HEK293 (cell line): Measurements from ENCODE around the gene SAMD11.

Experiments
- CTCF ChIA-PET: fragments of 350-600 bp; formaldehyde crosslinking; extraction: SDS; loops from one replicate; lab custom pipeline; 2021; ENCODE audit warnings: antibody characterized with exemption; lab: Yijun Ruan, JAX
- POLR2A ChIA-PET: fragments of 300-600 bp; formaldehyde crosslinking; extraction: SDS; loops from one replicate; lab custom pipeline; 2020; ENCODE audit warnings: antibody characterized with exemption, inconsistent platforms; lab: Yijun Ruan, JAX
- H3K27ac ChIP-seq: fragments of 200-500 bp; sonication (Bioruptor generic); 2 replicates; pipeline ENCODE4 v1.5.1; 2014; ENCODE audit warnings: low read depth, low read length, control low read depth, inconsistent platforms; ENCODE audit errors: extremely low read depth
- H3K36me3 ChIP-seq, 2 experiments: fragments of 200-500 bp in 1 of 2; sonication (Bioruptor generic) in 1 of 2; 1 replicate in 1 of 2; 2 replicates in 1 of 2; pipeline ENCODE4 v1.5.1; 2014 to 2017; ENCODE audit warnings: inconsistent platforms in 2 of 2, low read length in 2 of 2; ENCODE audit not compliant: control insufficient read depth in 2 of 2, insufficient read depth in 1 of 2
- H3K4me1 ChIP-seq: fragments of 200-500 bp; sonication (Bioruptor generic); 2 replicates; pipeline ENCODE4 v1.5.1; 2014; ENCODE audit warnings: mild to moderate bottlenecking, low read length, inconsistent platforms; ENCODE audit not compliant: control insufficient read depth, insufficient read depth
- H3K4me3 ChIP-seq: 2 replicates; pipeline ENCODE4 v1.5.1; 2011; ENCODE audit warnings: low read depth, mild to moderate bottlenecking, control low read depth, low read length, moderate library complexity
- H3K9me3 ChIP-seq: fragments of 200-500 bp; sonication (Bioruptor generic); 2 replicates; pipeline ENCODE4 v1.5.1; 2014; ENCODE audit warnings: low read depth, low read length, inconsistent platforms; ENCODE audit not compliant: control insufficient read depth, insufficient read depth
- BCL11B ChIP-seq: fragments of 450-650 bp; formaldehyde crosslinking; IDR thresholded peaks from 2 replicates; pipeline ENCODE4 v1.5.1; 2016; ENCODE audit warnings: low read depth, missing biosample characterization, missing genetic modification characterization
- CTCF ChIP-seq: fragments of 450-650 bp; formaldehyde crosslinking; IDR thresholded peaks from 2 replicates; pipeline ENCODE4 v1.5.1; 2016; ENCODE audit warnings: missing biosample characterization, missing genetic modification characterization
- EGR2 ChIP-seq: fragments of 450-650 bp; formaldehyde crosslinking; IDR thresholded peaks from 2 replicates; pipeline ENCODE4 v1.5.1; 2016; ENCODE audit warnings: low read depth, missing biosample characterization, missing genetic modification characterization
- IKZF3 ChIP-seq: fragments of 450-650 bp; IDR thresholded peaks from 2 replicates; pipeline ENCODE4 v1.5.0; 2018; ENCODE audit warnings: missing biosample characterization, mild to moderate bottlenecking, missing genetic modification characterization, moderate library complexity
- KLF10 ChIP-seq: fragments of 450-650 bp; IDR thresholded peaks from 2 replicates; pipeline ENCODE4 v1.5.1; 2018; ENCODE audit warnings: missing biosample characterization, mild to moderate bottlenecking, missing genetic modification characterization
- KLF7 ChIP-seq: fragments of 450-650 bp; formaldehyde crosslinking; IDR thresholded peaks from 2 replicates; pipeline ENCODE4 v1.5.1; 2016; ENCODE audit warnings: missing biosample characterization, missing genetic modification characterization, borderline replicate concordance
- KLF9 ChIP-seq: fragments of 450-650 bp; formaldehyde crosslinking; IDR thresholded peaks from 2 replicates; pipeline ENCODE4 v1.5.1; 2016; ENCODE audit warnings: missing biosample characterization, missing genetic modification characterization, low read depth
- OVOL3 ChIP-seq: fragments of 450-650 bp; formaldehyde crosslinking; IDR thresholded peaks from 2 replicates; pipeline ENCODE4 v1.5.1; 2016; ENCODE audit warnings: missing biosample characterization, missing genetic modification characterization
- SCRT2 ChIP-seq: fragments of 450-650 bp; formaldehyde crosslinking; IDR thresholded peaks from 2 replicates; pipeline ENCODE4 v1.5.1; 2016; ENCODE audit warnings: missing biosample characterization, missing genetic modification characterization
- SP2 ChIP-seq: fragments of 450-650 bp; formaldehyde crosslinking; IDR thresholded peaks from 2 replicates; pipeline ENCODE4 v1.5.1; 2016; ENCODE audit warnings: missing biosample characterization, missing genetic modification characterization
- WT1 ChIP-seq: fragments of 450-650 bp; formaldehyde crosslinking; IDR thresholded peaks from 2 replicates; pipeline ENCODE4 v1.5.1; 2016; ENCODE audit warnings: missing biosample characterization, missing genetic modification characterization
- ZBTB26 ChIP-seq: fragments of 450-650 bp; formaldehyde crosslinking; optimal IDR thresholded peaks from 2 replicates; pipeline ENCODE3; 2016; ENCODE audit warnings: missing biosample characterization, mild to moderate bottlenecking, missing genetic modification characterization
- ZBTB8A ChIP-seq: fragments of 450-650 bp; formaldehyde crosslinking; IDR thresholded peaks from 2 replicates; pipeline ENCODE4 v1.5.1; 2016; ENCODE audit warnings: missing biosample characterization, missing genetic modification characterization
- ZFHX2 ChIP-seq: fragments of 450-650 bp; formaldehyde crosslinking; conservative IDR thresholded peaks from 2 replicates; pipeline ENCODE4 v1.5.1; 2016; ENCODE audit warnings: missing biosample characterization, missing genetic modification characterization
- ZNF423 ChIP-seq: fragments of 450-650 bp; formaldehyde crosslinking; IDR thresholded peaks from 2 replicates; pipeline ENCODE4 v1.5.1; 2016; ENCODE audit warnings: missing biosample characterization, missing genetic modification characterization
- ZNF561 ChIP-seq: fragments of 450-650 bp; IDR thresholded peaks from 2 replicates; pipeline ENCODE4 v1.5.1; 2018; ENCODE audit warnings: missing biosample characterization, missing genetic modification characterization, borderline replicate concordance
- ZNF610 ChIP-seq: fragments of 450-650 bp; formaldehyde crosslinking; IDR thresholded peaks from 2 replicates; pipeline ENCODE4 v1.5.1; 2016; ENCODE audit warnings: missing biosample characterization, missing genetic modification characterization, borderline replicate concordance
- ZNF621 ChIP-seq: fragments of 450-650 bp; formaldehyde crosslinking; IDR thresholded peaks from 2 replicates; pipeline ENCODE4 v1.5.1; 2017; ENCODE audit warnings: missing biosample characterization, missing genetic modification characterization
- ZNF768 ChIP-seq: fragments of 450-650 bp; formaldehyde crosslinking; IDR thresholded peaks from 2 replicates; pipeline ENCODE4 v1.5.1; 2018; ENCODE audit warnings: missing biosample characterization, mild to moderate bottlenecking, missing genetic modification characterization
- ZSCAN30 ChIP-seq: fragments of 450-650 bp; IDR thresholded peaks from 2 replicates; pipeline ENCODE4 v1.5.1; 2018; ENCODE audit warnings: missing biosample characterization, mild to moderate bottlenecking, missing genetic modification characterization, moderate library complexity
- TF ChIP-seq, protein P1 (sequence below): sonication (generic); formaldehyde crosslinking; IDR thresholded peaks from 2 replicates; pipeline ENCODE4 v1.8.1; 2022; ENCODE audit warnings: mild to moderate bottlenecking, moderate library complexity, missing genetic modification reagents
- TF ChIP-seq, protein P2 (sequence below): fragments of 450-650 bp; formaldehyde crosslinking; IDR thresholded peaks from 2 replicates; pipeline ENCODE4 v1.5.1; 2016; ENCODE audit warnings: missing biosample characterization, missing genetic modification characterization
- TF ChIP-seq, protein P3 (sequence below): fragments of 450-650 bp; IDR thresholded peaks from 2 replicates; pipeline ENCODE4 v1.5.1; 2018; ENCODE audit warnings: missing biosample characterization, missing genetic modification characterization
- TF ChIP-seq, protein P4 (sequence below): fragments of 450-650 bp; formaldehyde crosslinking; IDR thresholded peaks from 2 replicates; pipeline ENCODE4 v1.5.1; 2016; ENCODE audit warnings: missing biosample characterization, missing genetic modification characterization

SAMD11 gene

DNA sequence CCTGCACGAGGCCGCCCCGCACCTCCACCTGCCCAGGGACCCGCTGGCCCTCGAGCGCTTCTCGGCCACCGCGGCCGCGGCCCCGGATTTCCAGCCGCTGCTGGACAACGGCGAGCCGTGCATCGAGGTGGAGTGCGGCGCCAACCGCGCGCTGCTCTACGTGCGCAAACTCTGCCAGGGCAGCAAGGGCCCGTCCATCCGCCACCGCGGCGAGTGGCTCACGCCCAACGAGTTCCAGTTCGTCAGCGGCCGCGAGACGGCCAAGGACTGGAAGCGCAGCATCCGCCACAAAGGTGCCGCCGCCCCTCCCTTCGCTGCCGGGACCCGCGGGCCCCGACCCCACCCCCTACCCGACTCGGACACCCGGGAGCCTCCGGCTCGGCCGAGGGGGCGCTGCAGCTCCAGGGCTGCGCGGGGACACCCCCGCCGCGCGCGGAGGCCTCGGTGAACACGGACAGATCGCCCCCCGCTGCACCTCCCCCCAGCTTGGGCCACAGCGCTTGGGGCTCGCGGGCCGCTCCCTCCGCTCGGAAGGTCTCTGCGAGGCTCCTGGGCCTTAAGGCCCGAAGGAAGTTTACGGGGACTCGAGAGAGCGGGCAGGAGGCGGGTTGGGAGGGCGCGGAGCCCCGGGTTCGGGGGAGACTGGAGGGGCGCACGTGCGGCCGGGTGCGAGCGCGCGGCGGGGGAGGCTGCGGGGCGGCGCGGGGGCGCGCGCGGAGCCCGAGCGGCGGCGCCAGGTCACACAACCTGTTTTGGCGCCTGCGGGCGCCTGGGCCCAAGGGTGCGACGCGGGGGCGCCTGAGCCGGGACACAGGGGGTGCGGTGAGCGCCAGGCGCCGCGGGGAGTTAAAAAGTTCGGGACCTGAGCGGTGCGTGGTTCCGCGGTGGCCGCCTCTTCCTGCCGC is 1.2 kb downstream of the SAMD11 start (continued):
- TF ChIP-seq IKZF3 (tag by site-specific recombination) (no peak), SP2 (tag by site-specific recombination) (peak; percentile 69)

- H3K9me3 ChIP-seq = no peaks in the 10 kb centered on the region
- ChIA-PET CTCF (interaction anchor here (0.6 to 1.7 kb wide), 7 partner anchors 12 to 138 kb away, joined by 3 to 8 read pairs (median 5); no protein-coding TSS in a partner anchor), POLR2A (interaction anchor here (1.2 to 1.8 kb wide), 3 partner anchors 9 to 16 kb away, joined by 3 to 7 read pairs (median 3); no protein-coding TSS in a partner anchor)
- H3K4me3 ChIP-seq = peak overlapping the region; percentile 57
- peak overlapping the region; percentile 99 for H3K27ac ChIP-seq
- peaks cover 0 to 68% of the 10 kb centered on the region in 2 experiments; a peak in 1 of 3 replicates for H3K36me3 ChIP-seq
- H3K4me1 ChIP-seq = peaks cover 5% of the 10 kb centered on the region
- peak; percentile 61 for TF ChIP-seq KLF9
- TF ChIP-seq WT1 (tag by site-specific recombination) = 0 out of 2 replicates have a peak, but pooled peaks have one; percentile 36
- TF ChIP-seq SCRT2 (tag by site-specific recombination) = peak; percentile 36; the same call in 1 of the 2 replicates
- peak; percentile 66 for TF ChIP-seq EGR2
- no peak for TF ChIP-seq ZNF621 (tag by site-specific recombination)
- TF ChIP-seq KLF7 = peak; percentile 69; the same call in 1 of the 2 replicates
- no peak for TF ChIP-seq KLF10 (tag by site-specific recombination)
- TF ChIP-seq ZNF610 (tag by site-specific recombination) = peak; percentile 90
- TF ChIP-seq OVOL3 (tag by site-specific recombination) = no peak
- TF ChIP-seq CTCF (tag by site-specific recombination) = peak; percentile 89
- TF ChIP-seq ZFHX2 (tag by site-specific recombination) = peak; percentile 77
- TF ChIP-seq ZBTB8A (tag by site-specific recombination) = peak; percentile 97
- TF ChIP-seq, protein P1, sequence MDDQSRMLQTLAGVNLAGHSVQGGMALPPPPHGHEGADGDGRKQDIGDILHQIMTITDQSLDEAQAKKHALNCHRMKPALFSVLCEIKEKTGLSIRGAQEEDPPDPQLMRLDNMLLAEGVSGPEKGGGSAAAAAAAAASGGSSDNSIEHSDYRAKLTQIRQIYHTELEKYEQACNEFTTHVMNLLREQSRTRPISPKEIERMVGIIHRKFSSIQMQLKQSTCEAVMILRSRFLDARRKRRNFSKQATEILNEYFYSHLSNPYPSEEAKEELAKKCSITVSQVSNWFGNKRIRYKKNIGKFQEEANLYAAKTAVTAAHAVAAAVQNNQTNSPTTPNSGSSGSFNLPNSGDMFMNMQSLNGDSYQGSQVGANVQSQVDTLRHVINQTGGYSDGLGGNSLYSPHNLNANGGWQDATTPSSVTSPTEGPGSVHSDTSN (CRISPR knock-in tag) = no peak
- no peak for TF ChIP-seq ZNF561 (tag by site-specific recombination)
- 0 out of 2 replicates have a peak, but pooled peaks have one; percentile 36 for TF ChIP-seq BCL11B (tag by site-specific recombination)
- TF ChIP-seq, protein P2, sequence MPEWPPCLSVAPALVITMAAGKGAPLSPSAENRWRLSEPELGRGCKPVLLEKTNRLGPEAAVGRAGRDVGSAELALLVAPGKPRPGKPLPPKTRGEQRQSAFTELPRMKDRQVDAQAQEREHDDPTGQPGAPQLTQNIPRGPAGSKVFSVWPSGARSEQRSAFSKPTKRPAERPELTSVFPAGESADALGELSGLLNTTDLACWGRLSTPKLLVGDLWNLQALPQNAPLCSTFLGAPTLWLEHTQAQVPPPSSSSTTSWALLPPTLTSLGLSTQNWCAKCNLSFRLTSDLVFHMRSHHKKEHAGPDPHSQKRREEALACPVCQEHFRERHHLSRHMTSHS (tag by site-specific recombination) = no peak
- TF ChIP-seq, protein P3, sequence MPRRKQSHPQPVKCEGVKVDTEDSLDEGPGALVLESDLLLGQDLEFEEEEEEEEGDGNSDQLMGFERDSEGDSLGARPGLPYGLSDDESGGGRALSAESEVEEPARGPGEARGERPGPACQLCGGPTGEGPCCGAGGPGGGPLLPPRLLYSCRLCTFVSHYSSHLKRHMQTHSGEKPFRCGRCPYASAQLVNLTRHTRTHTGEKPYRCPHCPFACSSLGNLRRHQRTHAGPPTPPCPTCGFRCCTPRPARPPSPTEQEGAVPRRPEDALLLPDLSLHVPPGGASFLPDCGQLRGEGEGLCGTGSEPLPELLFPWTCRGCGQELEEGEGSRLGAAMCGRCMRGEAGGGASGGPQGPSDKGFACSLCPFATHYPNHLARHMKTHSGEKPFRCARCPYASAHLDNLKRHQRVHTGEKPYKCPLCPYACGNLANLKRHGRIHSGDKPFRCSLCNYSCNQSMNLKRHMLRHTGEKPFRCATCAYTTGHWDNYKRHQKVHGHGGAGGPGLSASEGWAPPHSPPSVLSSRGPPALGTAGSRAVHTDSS (tag by site-specific recombination) = no peak
- TF ChIP-seq, protein P4, sequence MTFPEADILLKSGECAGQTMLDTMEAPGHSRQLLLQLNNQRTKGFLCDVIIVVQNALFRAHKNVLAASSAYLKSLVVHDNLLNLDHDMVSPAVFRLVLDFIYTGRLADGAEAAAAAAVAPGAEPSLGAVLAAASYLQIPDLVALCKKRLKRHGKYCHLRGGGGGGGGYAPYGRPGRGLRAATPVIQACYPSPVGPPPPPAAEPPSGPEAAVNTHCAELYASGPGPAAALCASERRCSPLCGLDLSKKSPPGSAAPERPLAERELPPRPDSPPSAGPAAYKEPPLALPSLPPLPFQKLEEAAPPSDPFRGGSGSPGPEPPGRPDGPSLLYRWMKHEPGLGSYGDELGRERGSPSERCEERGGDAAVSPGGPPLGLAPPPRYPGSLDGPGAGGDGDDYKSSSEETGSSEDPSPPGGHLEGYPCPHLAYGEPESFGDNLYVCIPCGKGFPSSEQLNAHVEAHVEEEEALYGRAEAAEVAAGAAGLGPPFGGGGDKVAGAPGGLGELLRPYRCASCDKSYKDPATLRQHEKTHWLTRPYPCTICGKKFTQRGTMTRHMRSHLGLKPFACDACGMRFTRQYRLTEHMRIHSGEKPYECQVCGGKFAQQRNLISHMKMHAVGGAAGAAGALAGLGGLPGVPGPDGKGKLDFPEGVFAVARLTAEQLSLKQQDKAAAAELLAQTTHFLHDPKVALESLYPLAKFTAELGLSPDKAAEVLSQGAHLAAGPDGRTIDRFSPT (tag by site-specific recombination) = peak; percentile 44; the same call in 1 of the 2 replicates
- TF ChIP-seq ZNF423 = peak; percentile 98
- peak; percentile 38 for TF ChIP-seq ZBTB26 (tag by site-specific recombination)
- peak; percentile 52; the same call in 1 of the 2 replicates for TF ChIP-seq ZSCAN30
- no peak for TF ChIP-seq ZNF768 (tag by site-specific recombination)
Measured at GRCh38 chr1:925561-926421, 2.1 kb downstream of the SAMD11 start.
